ENCODE results near the gene METTL2A.
"Not testable (repeated sequence)": the region's sequence is repeated elsewhere in the genome, so short reads cannot be mapped to it uniquely, and the experiment has no call there.

METTL2A gene

DNA sequence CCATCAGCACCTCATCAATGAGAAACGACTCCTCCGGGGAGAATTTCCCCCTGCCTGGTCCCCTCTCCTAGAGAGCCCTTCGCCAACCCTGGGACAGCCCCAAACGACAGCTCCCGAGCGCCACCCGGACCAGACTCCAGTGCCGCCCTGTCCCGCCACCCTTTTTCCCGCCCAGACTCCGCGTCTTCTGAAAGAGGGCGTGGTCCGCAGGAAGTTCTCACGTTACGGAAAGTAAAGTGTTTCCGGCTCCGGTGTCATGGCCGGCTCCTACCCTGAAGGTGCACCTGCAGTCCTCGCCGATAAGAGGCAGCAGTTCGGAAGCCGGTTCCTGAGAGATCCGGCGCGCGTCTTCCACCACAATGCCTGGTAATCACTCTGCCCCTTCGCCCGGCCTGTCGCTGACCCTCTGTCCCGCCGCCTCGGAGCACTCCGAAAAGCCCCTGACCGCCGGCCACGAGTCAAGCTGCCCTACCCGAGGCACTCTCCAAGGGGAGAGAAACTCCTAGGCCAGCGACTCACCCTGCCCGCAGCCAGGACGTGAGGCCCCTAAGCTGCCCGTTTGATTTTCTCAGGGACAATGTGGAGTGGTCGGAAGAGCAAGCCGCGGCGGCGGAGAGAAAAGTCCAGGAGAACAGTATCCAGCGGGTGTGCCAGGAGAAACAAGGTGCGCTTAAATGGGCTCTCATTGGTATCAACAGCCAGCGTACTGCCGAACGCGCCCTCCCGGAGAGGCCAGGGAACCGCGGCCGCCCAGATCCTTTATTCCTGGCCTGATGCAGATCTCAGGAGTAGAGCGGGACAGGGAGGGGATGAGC is at the start of gene METTL2A:
METTL2A (plus strand) TSS at position 251 of the 815 bp plus-strand sequence; CDS start at position 257, 6 bp downstream.
- DNase-seq, result peak; percentile 89

GRCh38 chr17:62380253-62380652 is 43.4 kb upstream of the METTL2A start, which contains the start of gene EFCAB3:
EFCAB3 (plus strand) TSS chr17:62380553; CDS start chr17:62382980, 2,427 bp downstream.
- DNase-seq, result no peak

GRCh38 chr17:62381561-62381960 is 42.1 kb upstream of the METTL2A start:
- DNase-seq, result no peak

- no peak for DNase-seq
These were observed 34.8 kb upstream of the METTL2A start for GRCh38 chr17:62388856-62389255.

GRCh38 chr17:62392908-62393307 is 30.8 kb upstream of the METTL2A start:
- DNase-seq, result no peak

GRCh38 chr17:62398891-62399290 is 24.8 kb upstream of the METTL2A start:
- no peak for DNase-seq

DNA sequence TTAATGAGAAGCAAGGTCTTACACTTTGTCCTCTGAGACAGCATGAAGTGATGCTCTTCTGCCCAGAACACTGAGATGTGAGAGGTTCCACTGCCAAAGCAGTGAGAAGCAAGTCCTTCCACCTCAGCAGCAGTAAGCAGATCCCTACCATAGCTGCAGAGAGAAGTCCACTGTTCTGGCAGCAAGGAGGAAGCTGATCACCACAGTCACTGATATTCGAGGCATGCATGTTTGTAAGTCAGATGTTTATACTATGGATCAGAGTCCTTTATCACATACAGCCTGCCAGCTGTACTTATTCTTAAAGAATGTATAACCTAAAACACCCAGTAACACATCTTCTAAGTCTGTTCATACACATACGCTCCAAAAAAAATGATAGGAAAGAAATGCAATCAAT is 18.2 kb upstream of the METTL2A start:
- no peak for DNase-seq

GRCh38 chr17:62413090-62413489 is 10.6 kb upstream of the METTL2A start:
- DNase-seq, result not testable (repeated sequence)

- not testable (repeated sequence) for DNase-seq
These were observed 2.5 kb downstream of the METTL2A start for GRCh38 chr17:62426214-62426613.

DNA sequence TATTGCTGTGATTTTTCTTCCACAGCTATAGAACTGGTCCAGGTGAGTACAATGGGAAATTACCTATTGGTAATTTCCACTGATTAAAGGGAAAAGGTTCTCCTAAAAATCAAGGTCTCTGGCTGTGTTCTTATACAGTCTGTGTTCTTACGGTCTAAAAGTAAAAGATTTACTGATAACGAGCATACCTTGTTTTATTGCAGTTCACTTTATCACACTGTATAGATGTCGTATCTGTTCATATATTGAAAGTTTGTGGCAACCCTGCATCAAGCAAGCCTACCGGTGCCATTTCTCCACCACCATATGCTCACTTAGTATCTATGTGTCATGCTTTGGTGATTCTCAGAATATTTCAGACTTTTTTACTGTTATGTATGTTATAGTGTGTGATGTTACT is 11.6 kb downstream of the METTL2A start:
- DNase-seq, result not testable (repeated sequence)

DNA sequence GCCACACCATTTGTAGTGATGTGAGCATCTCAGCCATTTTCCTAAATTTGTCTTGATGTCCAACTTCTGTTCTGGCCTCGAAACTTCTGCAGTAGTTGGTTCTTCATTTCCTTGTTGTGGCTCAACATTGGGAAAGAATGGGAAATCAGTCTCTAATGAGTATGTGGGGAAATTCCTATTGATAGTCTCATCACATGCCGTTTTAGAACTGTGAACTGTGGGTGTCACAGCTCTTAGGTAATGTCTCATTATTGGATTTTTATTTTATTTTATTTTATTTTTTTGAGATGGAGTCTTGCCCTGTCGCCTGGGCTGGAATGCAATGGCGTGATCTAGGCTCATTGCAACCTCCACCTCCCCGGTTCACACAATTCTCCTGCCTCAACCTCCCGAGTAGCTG is 17.5 kb downstream of the METTL2A start:
- DNase-seq, result not testable (repeated sequence)

GRCh38 chr17:62444063-62444462 is 20.4 kb downstream of the METTL2A start:
- no peak for DNase-seq

- DNase-seq, result not testable (repeated sequence)
These were observed 22.1 kb downstream of the METTL2A start for GRCh38 chr17:62445791-62446190.

DNA sequence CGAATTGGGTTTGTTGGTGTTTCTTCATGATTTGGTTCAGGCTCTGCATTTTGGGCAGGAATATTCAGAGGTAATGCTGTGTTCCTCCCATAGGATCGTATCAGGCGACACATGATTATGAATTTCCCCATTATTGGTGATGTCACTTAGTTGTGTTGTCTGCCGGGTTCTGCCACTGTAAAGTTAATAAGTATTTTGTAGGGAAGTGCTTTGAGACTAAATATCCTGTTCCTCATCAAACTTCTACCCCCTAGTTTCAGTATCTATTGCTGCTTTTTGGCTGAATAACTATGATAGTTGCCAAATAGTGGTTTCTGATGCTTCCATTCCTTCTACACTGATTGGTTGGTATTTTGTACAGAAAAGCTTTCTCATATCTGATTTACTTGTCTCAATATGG is 28.5 kb downstream of the METTL2A start:
- not testable (repeated sequence) for DNase-seq

- DNase-seq, result not testable (repeated sequence)
These were observed 29.3 kb downstream of the METTL2A start for GRCh38 chr17:62453041-62453440.

DNA sequence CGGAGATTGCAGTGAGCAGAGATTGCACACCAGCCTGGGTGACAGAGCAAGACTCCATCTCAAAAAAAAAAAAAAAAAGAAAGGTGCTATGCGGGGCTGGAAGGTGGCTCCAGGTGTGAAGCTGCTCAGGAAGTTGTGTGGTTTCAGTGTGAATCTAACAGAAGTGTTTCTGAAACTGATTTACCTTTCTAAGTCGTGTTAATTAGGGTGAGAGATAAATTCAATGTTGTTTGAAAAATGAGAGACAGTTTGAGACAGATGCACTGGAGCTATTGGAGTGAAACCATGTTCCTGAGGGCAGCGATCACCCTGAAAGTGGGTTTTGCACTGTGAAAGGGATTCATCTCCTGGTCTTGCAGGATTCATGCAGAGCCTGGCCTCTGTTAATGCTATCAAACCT is 30.0 kb downstream of the METTL2A start:
- not testable (repeated sequence) for DNase-seq

GRCh38 chr17:62454111-62454510 is 30.4 kb downstream of the METTL2A start:
- DNase-seq, result not testable (repeated sequence)

DNA sequence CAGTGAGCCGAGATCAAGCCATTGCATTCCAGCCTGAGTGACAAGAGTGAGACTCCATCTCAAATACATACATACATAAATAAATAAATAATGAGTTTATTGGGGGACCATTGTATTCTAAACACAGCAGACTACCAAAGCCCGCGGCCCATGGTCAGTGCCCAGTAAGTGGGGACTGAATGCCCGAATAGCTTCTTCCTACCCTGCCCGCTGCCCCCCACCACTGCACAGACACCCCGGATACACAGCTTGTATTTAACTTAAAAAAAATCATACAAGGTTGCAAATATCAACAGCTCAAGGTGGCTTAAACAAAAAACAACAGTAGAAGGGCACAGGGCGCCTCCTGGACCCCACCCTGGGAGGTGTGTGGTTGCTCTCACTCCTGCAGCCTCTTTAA is 32.3 kb downstream of the METTL2A start:
- DNase-seq, result no peak

GRCh38 chr17:62458483-62458882 is 34.8 kb downstream of the METTL2A start:
- not testable (repeated sequence) for DNase-seq

DNA sequence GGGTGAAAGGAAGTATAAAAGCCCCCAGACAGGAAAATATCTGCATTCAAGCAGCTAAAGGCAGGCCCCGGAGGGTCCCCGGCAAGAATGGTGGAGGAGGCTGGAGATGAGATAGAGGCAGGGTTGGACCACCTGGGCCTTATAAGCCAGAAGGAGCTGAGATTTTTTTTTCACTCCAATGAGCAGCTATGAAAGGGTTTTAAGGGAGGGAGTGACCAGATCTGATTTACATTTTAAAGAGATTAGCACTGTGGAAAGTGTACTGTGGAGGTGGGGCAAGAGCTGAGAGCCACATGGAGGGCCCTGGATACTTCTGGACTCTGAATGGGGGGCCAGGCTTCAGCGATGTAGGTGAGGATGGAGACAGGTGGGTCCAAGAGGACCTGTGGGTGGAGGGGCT is 40.7 kb downstream of the METTL2A start:
- not testable (repeated sequence) for DNase-seq

GRCh38 chr17:62465271-62465670 is 41.6 kb downstream of the METTL2A start:
- not testable (repeated sequence) for DNase-seq

DNA sequence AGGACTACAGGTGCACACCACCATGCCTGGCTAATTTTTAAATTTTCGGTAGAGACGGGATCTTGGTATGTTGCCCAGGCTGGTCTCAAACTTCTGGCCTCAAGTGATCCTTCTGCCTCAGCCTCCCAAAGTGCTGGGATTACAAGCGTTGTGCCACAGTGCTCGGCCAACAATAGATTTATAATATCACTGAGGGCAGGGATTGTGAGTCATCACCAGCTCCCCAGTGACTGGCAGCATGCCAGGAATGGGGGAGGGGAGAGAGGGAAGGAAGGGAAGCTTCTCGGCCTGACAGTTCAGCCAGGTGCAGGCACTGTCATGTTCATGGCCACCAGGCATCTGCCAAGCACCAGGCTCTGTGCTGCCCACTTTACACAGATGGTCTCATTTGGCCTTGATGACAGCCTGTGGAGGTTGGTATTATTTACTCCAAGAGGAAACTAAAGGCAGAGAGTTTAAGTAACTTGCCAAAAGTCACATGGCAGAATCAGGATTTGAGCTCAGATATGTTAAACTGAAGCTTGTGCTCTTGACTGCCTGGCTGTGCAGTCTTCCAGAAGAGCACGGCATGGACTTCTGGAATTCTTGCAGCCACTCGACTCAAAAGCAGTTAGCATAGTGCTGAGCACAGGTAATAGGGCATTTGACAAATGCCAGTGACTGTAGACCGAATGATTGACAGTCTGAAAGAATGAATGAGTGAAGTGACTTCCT is 47.1 kb downstream of the METTL2A start:
- DNase-seq, result peak; percentile 68

GRCh38 chr17:62471380-62471880 is 47.7 kb downstream of the METTL2A start:
- DNase-seq, result not testable (repeated sequence)
